Parathyroid adenoma (tissue), 2 donors: ENCODE data around the gene GRIFIN.

Source experiments
- H2AFZ ChIP-seq: fragments of 300-600 bp; sonication (generic); one replicate; pipeline ENCODE4 v1.7.0; 2017; ENCODE audit warnings: antibody characterized with exemption, mild to moderate bottlenecking
- H3K27ac ChIP-seq: fragments of 300-600 bp; sonication (generic); one replicate; pipeline ENCODE4 v1.7.0; 2017
- H3K27me3 ChIP-seq: fragments of 300-600 bp; sonication (generic); one replicate; pipeline ENCODE4 v1.7.0; 2017; ENCODE audit warnings: low read length; ENCODE audit not compliant: control insufficient read depth, insufficient read depth
- H3K36me3 ChIP-seq: fragments of 300-600 bp; sonication (generic); one replicate; pipeline ENCODE4 v1.7.0; 2017; ENCODE audit warnings: low read length; ENCODE audit not compliant: control insufficient read depth, insufficient read depth
- H3K4me1 ChIP-seq: fragments of 300-600 bp; sonication (generic); one replicate; pipeline ENCODE4 v1.7.0; 2017; ENCODE audit warnings: control low read depth
- H3K4me2 ChIP-seq: fragments of 300-600 bp; sonication (generic); one replicate; pipeline ENCODE4 v1.7.0; 2017; ENCODE audit warnings: low read length
- H3K4me3 ChIP-seq: fragments of 300-600 bp; sonication (generic); one replicate; pipeline ENCODE4 v1.7.0; 2017; ENCODE audit warnings: low read depth, low read length
- H3K79me2 ChIP-seq: fragments of 300-600 bp; sonication (generic); one replicate; pipeline ENCODE4 v1.7.0; 2017; ENCODE audit warnings: control low read depth
- H3K9ac ChIP-seq: fragments of 300-600 bp; sonication (generic); one replicate; pipeline ENCODE4 v1.7.0; 2017; ENCODE audit warnings: mild to moderate bottlenecking
- H3K9me3 ChIP-seq: fragments of 300-600 bp; sonication (generic); one replicate; pipeline ENCODE4 v1.7.0; 2017; ENCODE audit warnings: low read length; ENCODE audit not compliant: control insufficient read depth
- CTCF ChIP-seq: fragments of 300-600 bp; sonication (generic); IDR thresholded peaks from one replicate; pipeline ENCODE4 v1.7.0; 2017; ENCODE audit warnings: antibody characterized with exemption, mild to moderate bottlenecking
- donor health status: primary hyperparathyroidism.

The GRIFIN gene

GRCh38 chr7:2445898-2446555 is 30.2 kb downstream of the GRIFIN start:
- no peaks in the 10 kb centered on the region for H3K36me3 ChIP-seq
- TF ChIP-seq CTCF: no peak
- no peak overlapping the region for H3K4me2 ChIP-seq
- no peak overlapping the region for H2AFZ ChIP-seq
- no peaks in the 10 kb centered on the region for H3K27me3 ChIP-seq
- H3K4me1 ChIP-seq: no peaks in the 10 kb centered on the region
- no peak overlapping the region for H3K9ac ChIP-seq
- no peaks in the 10 kb centered on the region for H3K79me2 ChIP-seq
- no peaks in the 10 kb centered on the region for H3K9me3 ChIP-seq
- H3K4me3 ChIP-seq: no peak overlapping the region
- H3K27ac ChIP-seq: no peak overlapping the region

DNA sequence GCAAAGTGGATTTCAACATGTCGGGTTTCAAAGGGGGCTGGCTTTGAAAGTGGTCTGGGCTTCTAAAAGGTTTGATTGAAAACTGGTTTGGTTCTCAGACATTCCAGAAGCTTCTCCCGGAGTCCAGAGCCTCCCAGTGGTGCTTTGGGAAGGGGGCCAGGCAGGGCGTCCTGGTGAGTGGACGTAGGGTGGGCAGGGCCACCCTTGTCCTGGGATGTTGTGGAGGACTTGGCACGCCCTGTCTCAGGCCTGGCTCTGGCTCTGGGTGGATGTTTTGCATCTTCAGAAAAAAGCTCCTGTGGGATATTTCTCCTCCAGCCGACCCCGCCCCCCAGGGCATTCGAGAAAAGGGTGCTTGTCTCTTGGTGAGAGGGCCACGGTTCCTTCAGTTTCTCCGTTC is 31.2 kb downstream of the GRIFIN start:
- no peak overlapping the region for H2AFZ ChIP-seq
- H3K36me3 ChIP-seq: no peaks in the 10 kb centered on the region
- H3K9me3 ChIP-seq: no peaks in the 10 kb centered on the region
- no peak overlapping the region for H3K27ac ChIP-seq
- no peaks in the 10 kb centered on the region for H3K79me2 ChIP-seq
- H3K9ac ChIP-seq: no peak overlapping the region
- no peak overlapping the region for H3K4me2 ChIP-seq
- no peaks in the 10 kb centered on the region for H3K4me1 ChIP-seq
- H3K4me3 ChIP-seq: no peak overlapping the region
- no peaks in the 10 kb centered on the region for H3K27me3 ChIP-seq
- no peak for TF ChIP-seq CTCF

DNA sequence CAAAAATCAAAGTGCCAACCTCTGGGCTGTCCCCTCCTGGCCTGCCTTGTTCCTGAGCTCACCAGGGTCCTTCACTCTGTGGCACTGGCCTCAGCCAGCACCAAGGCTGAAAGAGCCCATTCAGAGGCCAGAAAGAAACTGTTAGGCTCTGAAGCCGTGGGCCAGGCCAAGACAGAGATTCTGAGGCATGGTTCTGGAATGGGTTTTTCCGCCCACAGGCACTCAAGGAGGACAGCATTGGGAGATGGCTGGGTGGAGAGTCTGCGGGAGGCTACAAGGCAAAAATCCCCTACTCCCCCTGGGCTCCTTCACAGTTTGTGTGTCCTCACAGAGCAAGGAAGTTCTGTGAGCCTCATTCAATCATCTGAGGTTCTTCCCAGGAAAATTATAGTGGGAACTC is 31.7 kb downstream of the GRIFIN start:
- no peaks in the 10 kb centered on the region for H3K9me3 ChIP-seq
- no peak for TF ChIP-seq CTCF
- H3K4me2 ChIP-seq: no peak overlapping the region
- no peaks in the 10 kb centered on the region for H3K36me3 ChIP-seq
- no peaks in the 10 kb centered on the region for H3K79me2 ChIP-seq
- no peak overlapping the region for H3K9ac ChIP-seq
- H3K27me3 ChIP-seq: no peaks in the 10 kb centered on the region
- H2AFZ ChIP-seq: no peak overlapping the region
- H3K4me3 ChIP-seq: no peak overlapping the region
- H3K27ac ChIP-seq: no peak overlapping the region
- H3K4me1 ChIP-seq: no peaks in the 10 kb centered on the region

DNA sequence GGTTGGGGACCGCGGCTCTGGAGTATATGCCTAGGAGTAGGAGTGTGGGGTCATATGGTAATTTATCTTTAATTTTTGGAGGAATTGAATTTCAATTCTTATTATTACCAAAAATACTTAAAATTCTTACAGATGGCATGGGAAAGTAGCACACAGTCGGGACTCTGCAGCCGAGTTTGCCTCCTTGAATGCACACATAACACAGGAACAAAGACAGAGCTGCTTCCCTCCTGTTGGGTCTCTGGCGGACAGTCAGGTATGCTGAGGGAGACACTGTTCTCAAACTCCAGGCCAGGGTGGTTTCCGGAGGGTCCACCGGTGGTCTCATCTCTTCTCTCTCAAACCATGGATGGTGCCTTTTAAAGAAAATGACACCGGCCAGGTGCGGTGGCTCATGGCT is 32.7 kb downstream of the GRIFIN start:
- Histone ChIP-seq H2AFZ (no peak overlapping the region), H3K9ac (no peak overlapping the region), H3K27ac (no peak overlapping the region), H3K27me3 (no peaks in the 10 kb centered on the region), H3K9me3 (no peaks in the 10 kb centered on the region), H3K4me3 (no peak overlapping the region), H3K4me2 (no peak overlapping the region), H3K4me1 (no peaks in the 10 kb centered on the region), H3K36me3 (no peaks in the 10 kb centered on the region), H3K79me2 (no peaks in the 10 kb centered on the region)
- no peak for TF ChIP-seq CTCF

- Histone ChIP-seq H3K9me3 (no peaks in the 10 kb centered on the region), H3K27ac (no peak overlapping the region), H3K27me3 (no peaks in the 10 kb centered on the region), H3K4me2 (no peak overlapping the region), H3K36me3 (no peaks in the 10 kb centered on the region), H2AFZ (no peak overlapping the region), H3K4me1 (no peaks in the 10 kb centered on the region), H3K79me2 (no peaks in the 10 kb centered on the region), H3K9ac (no peak overlapping the region), H3K4me3 (no peak overlapping the region)
- TF ChIP-seq CTCF: no peak
Observed at GRCh38 chr7:2441430-2442058, 34.7 kb downstream of the GRIFIN start.
